Spleen (tissue), 11 donors: ENCODE results near the gene MYO18A. TPM values are rescaled to one million over a fixed set of nuclear protein-coding genes. Genes with fewer than 3 reads are reported as not detected.

Source experiments
- DNase-seq: peaks from one replicate; pipeline ENCODE4 v3.0.0-alpha.2; 2020
- H3K27ac ChIP-seq, 8 donors: fragments of 200-600 bp; sonication (generic) in 7 of 8; 1 replicate in 4 of 8; 2 replicates in 4 of 8; pipeline versions ENCODE4 v1.5.0 to v1.8.0; 2016 to 2021; ENCODE audit warnings: inconsistent platforms in 4 of 8, mild to moderate bottlenecking in 4 of 8, moderate library complexity in 1 of 8
- H3K27me3 ChIP-seq, 7 donors: fragments of 200-600 bp; sonication (generic) in 6 of 7; replicated peaks in 1 of 7; 1 replicate in 4 of 7; 2 replicates in 3 of 7; pipeline versions ENCODE4 v1.5.0 to v1.8.0; 2016 to 2021; ENCODE audit warnings: inconsistent platforms in 3 of 7, mild to moderate bottlenecking in 1 of 7
- H3K36me3 ChIP-seq, 6 donors: fragments of 200-600 bp; sonication (generic) in 5 of 6; 1 replicate in 4 of 6; 2 replicates in 2 of 6; pipeline versions ENCODE4 v1.5.0 to v1.8.0; 2016 to 2021; ENCODE audit warnings: inconsistent platforms in 2 of 6
- H3K4me1 ChIP-seq, 6 donors: fragments of 200-600 bp; sonication (generic) in 5 of 6; 1 replicate in 3 of 6; 2 replicates in 3 of 6; pipeline versions ENCODE4 v1.5.0 to v1.8.0; 2016 to 2021; ENCODE audit warnings: inconsistent platforms in 3 of 6
- H3K4me3 ChIP-seq, 8 donors: fragments of 200-600 bp; sonication (generic) in 7 of 8; 1 replicate in 4 of 8; 2 replicates in 4 of 8; pipeline versions ENCODE4 v1.5.0 to v1.8.0; 2016 to 2021; ENCODE audit warnings: inconsistent platforms in 4 of 8, mild to moderate bottlenecking in 4 of 8, moderate library complexity in 2 of 8
- H3K9me3 ChIP-seq, 8 donors: fragments of 200-600 bp; sonication (generic) in 7 of 8; 1 replicate in 4 of 8; 2 replicates in 4 of 8; pipeline versions ENCODE4 v1.5.0 to v1.8.0; 2016 to 2021; ENCODE audit warnings: inconsistent platforms in 4 of 8
- CTCF ChIP-seq, 11 experiments: fragments of 200-600 bp in 7 of 11; fragments of 450-650 bp in 4 of 11; sonication (generic) in 4 of 11; IDR thresholded peaks in 8 of 11; conservative IDR thresholded peaks in 3 of 11; 1 replicate in 7 of 11; 2 replicates in 4 of 11; pipeline versions ENCODE4 v1.4.0 to v1.8.0; 2016 to 2021; ENCODE audit warnings: antibody characterized with exemption in 11 of 11, inconsistent platforms in 4 of 11, mild to moderate bottlenecking in 1 of 11
- POLR2A ChIP-seq, 3 donors: fragments of 450-650 bp; IDR thresholded peaks; one replicate each; pipeline ENCODE4 v1.5.1; 2017; ENCODE audit warnings: antibody characterized with exemption in 3 of 3, mild to moderate bottlenecking in 1 of 3
- POLR2AphosphoS5 ChIP-seq, 3 donors: sonication (generic); formaldehyde crosslinking; IDR thresholded peaks; one replicate each; pipeline ENCODE4 v1.5.1; 2017; ENCODE audit warnings: antibody characterized with exemption in 3 of 3
- WGBS, 5 donors: extraction: QIAGEN DNeasy Blood & Tissue Kit in 3 of 5; methylation state at CpG; one replicate each; pipeline versions ENCODE4 v1.1.5 to v1.1.7; 2013 to 2018; 5-methylcytosine and 5-hydroxymethylcytosine counted together
- intact Hi-C: fragments of 100-400 bp; cut with DNase I; formaldehyde crosslinking; loops from one replicate; pipeline ENCODE4 v1.15.0; 2023; ENCODE audit warnings: low total_unique reads
- polyA plus RNA-seq, 3 donors: library from polyadenylated mRNA; stranded (reverse); fragments of 200-250 nt; gene quantifications; one replicate each; pipeline ENCODE4 v1.2.1, GENCODE V29; 2013
- total RNA-seq, 7 donors: library from RNA; depleted of rRNA in 3 of 7; stranded (reverse); fragments of >200 nt in 3 of 7; fragmentation: NEBNext Ultra II Directional in 4 of 7; extraction: Animal tissue kit (Norgen Biotek cat#: 25700) in 4 of 7; gene quantifications; one replicate each; pipeline versions ENCODE4 v1.1.0 to v1.2.1, GENCODE V29; 2016 to 2021
- donor health status: healthy with polysubstance abuse.
- donor health status: DM: no; HTN: no; CAD: no; lungs with moderate emphysema.
- donor health status: DM: no; HTN: no; CAD: no.
- donor health status: Bipolar disorder and iron deficiency.
- donor health status: healthy.
- donor health status: DM: no; HTN: no; CAD: no.
- donor health status: DM: yes; HTN: yes; CAD: no.

The MYO18A gene
- total and polyA plus RNA-seq, 10 donors: 24.2 to 114 (median 68.0) TPM

DNA sequence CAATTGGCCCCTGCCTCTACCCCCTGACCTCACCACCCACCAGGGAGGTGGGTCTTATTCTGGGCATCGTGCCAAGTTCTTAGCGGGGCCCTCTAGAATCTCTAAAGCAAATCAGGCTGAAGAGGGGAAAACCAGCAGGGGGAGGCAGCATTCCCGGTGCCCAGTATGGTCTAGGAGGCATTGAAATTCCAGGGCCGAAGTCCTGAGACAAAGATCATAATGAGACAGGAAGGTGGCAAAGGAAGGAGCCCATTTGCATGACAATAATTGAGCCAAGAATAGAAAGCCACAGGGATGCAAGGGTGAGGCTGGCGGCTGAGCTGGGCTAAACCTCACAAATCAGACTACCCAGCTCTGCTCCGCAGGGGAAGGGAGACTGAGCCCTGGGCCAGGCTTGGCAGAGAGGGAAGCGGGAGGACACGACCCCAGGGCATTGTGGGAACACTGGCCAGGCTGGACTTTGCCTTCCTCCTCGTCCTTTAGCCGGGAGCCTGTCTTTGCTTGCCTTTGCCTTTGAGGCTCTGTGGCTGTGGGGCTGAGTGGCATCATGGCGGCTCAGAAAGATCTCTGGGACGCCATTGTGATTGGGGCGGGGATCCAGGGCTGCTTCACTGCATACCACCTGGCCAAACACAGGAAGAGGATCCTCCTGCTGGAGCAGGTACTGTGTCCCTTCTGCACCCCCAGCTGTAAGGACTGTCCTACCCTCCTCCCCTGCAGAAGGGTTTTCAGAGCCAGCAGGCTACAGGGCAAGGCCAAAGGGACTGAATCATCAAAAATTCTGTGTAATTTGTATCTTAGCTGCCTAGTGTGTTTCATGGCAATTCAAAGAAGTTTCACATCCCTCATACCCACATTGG, 137.3 kb downstream of the MYO18A start, which contains the start of gene PIPOX:
TSS of gene PIPOX (plus strand) at position 463 of the 860 bp plus-strand sequence. CDS start at position 548, 85 bp downstream.
- Histone ChIP-seq H3K27ac (peak within 1 kb of the TSS in 6 of 8 donors; percentile 22 to 74 (median 64)), H3K36me3 (no peaks in the 10 kb centered on the region), H3K4me3 (peak within 1 kb of the TSS in 1 of 8 donors; percentile 4), H3K27me3 (peaks cover 0 to 4% (median 0%) of the 10 kb centered on the region in 7 donors), H3K4me1 (peaks cover 14 to 40% (median 23%) of the 10 kb centered on the region in 6 donors), H3K9me3 (no peaks in the 10 kb centered on the region)
- TF ChIP-seq POLR2A (IDR thresholded peaks at IDR 0.05): no peak
- TF ChIP-seq CTCF (IDR thresholded peaks at IDR 0.05 in 8 of 11, conservative IDR thresholded peaks at IDR 0.05 in 3 of 11): peak in 1 of 11 experiments; percentile 18
- peak; percentile 26 to 29 (median 26) for TF ChIP-seq POLR2AphosphoS5 (IDR thresholded peaks at IDR 0.05)
- intact Hi-C loops: no loop called here
- DNase-seq: no peak
- 29 to 44% (median 41%) methylated on average over 13 of the region's 13 CpGs for whole genome bisulfite sequencing, 5 donors

DNA sequence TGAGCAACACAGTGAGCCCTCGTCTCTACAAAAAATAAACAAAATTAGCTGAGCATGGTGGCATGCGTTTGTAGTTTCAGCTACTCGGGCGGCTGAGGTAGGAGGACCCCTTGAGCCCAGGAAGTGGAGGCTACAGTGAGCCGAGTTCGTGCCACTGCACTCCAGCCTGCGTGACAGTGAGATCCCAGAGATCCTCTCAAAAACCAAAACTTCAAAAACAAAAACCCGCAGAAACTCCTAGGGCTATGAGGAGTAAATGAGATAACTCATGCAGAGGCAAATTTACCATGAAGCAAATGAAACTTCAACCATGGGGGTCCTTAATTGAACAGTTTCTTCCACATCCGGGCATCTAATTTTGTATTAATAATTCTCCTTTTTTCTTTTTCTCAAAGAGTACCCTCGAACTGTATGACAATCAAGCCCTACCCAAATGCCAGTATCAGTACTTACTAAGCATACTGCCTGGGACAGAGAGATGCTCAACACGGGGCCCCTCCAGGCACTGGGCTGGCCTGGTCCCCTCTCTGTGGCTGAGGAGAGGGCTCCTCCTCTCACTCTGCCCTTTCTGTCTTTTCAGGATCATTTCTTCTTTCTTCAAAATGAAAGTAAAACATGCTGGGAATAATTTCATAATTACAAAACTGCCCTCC, 138.0 kb downstream of the MYO18A start:
- no peaks in the 10 kb centered on the region for H3K36me3 ChIP-seq
- no peak for DNase-seq
- H3K27me3 ChIP-seq: peaks cover 0 to 10% (median 0%) of the 10 kb centered on the region in 7 donors
- 73 to 82% (median 78%) methylated on average over 11 of the region's 11 CpGs for WGBS, 5 donors
- peak overlapping the region in 5 of 8 donors; percentile 22 to 74 (median 70) for H3K27ac ChIP-seq
- H3K9me3 ChIP-seq: no peaks in the 10 kb centered on the region
- peak overlapping the region in 1 of 8 donors; percentile 4 for H3K4me3 ChIP-seq
- intact Hi-C loops: no loop called here
- TF ChIP-seq CTCF (IDR thresholded peaks at IDR 0.05 in 8 of 11, conservative IDR thresholded peaks at IDR 0.05 in 3 of 11) (no peak), POLR2A (IDR thresholded peaks at IDR 0.05) (no peak), POLR2AphosphoS5 (IDR thresholded peaks at IDR 0.05) (no peak)
- peaks cover 14 to 40% (median 23%) of the 10 kb centered on the region in 6 donors for H3K4me1 ChIP-seq

- Histone ChIP-seq H3K4me3 (no peak overlapping the region), H3K27me3 (peaks cover 0 to 13% (median 0%) of the 10 kb centered on the region in 7 donors), H3K27ac (peak overlapping the region in 3 of 8 donors; percentile 55 to 74 (median 72)), H3K9me3 (no peaks in the 10 kb centered on the region), H3K36me3 (no peaks in the 10 kb centered on the region), H3K4me1 (peaks cover 14 to 40% (median 23%) of the 10 kb centered on the region in 6 donors)
- no peak for DNase-seq
- intact Hi-C loops: no loop called here
- 83 to 90% (median 84%) methylated on average over 6 of the region's 6 CpGs for WGBS, 5 donors
- no peak for TF ChIP-seq POLR2A (IDR thresholded peaks at IDR 0.05)
- no peak for TF ChIP-seq POLR2AphosphoS5 (IDR thresholded peaks at IDR 0.05)
- no peak for TF ChIP-seq CTCF (IDR thresholded peaks at IDR 0.05 in 8 of 11, conservative IDR thresholded peaks at IDR 0.05 in 3 of 11)
These were observed 138.6 kb downstream of the MYO18A start for GRCh38 chr17:29041571-29041970.
